ENCODE data around the gene RNF182. TPM values are rescaled to one million over a fixed set of nuclear protein-coding genes. Genes with fewer than 3 reads are reported as not detected.
"Not testable (repeated sequence)": the region's sequence is repeated elsewhere in the genome, so short reads cannot be mapped to it uniquely, and the experiment has no call there.

RNF182 gene
- total RNA-seq, 2 donors from 2014 or later: 3.2 TPM; not detected in 1

- no peaks in the 10 kb centered on the region for H3K9me3 ChIP-seq
- 72% methylated on average over 4 of the region's 4 CpGs for WGBS
- H3K27ac ChIP-seq: no peak overlapping the region
- no peak for DNase-seq (ENCODE audit: low spot score)
- no peaks in the 10 kb centered on the region for H3K27me3 ChIP-seq (replicated peaks; ENCODE audit: insufficient read depth)
- H3K4me1 ChIP-seq (replicated peaks): no peaks in the 10 kb centered on the region
- intact Hi-C loops (cut with DNase I): no loop called here
- H3K36me3 ChIP-seq: no peaks in the 10 kb centered on the region
- H3K4me3 ChIP-seq: no peak overlapping the region
- TF ChIP-seq POLR2AphosphoS5 (IDR thresholded peaks at IDR 0.05) (no peak), POLR2A (IDR thresholded peaks at IDR 0.05) (no peak), CTCF (IDR thresholded peaks at IDR 0.05) (no peak)
Observed at GRCh38 chr6:13965582-13966127, 40.9 kb downstream of the RNF182 start.

GRCh38 chr6:13971303-13971702, 46.6 kb downstream of the RNF182 start:
- Histone ChIP-seq H3K36me3 (no peaks in the 10 kb centered on the region), H3K9me3 (no peaks in the 10 kb centered on the region), H3K4me3 (no peak overlapping the region), H3K4me1 (replicated peaks) (no peaks in the 10 kb centered on the region), H3K27ac (no peak overlapping the region), H3K27me3 (replicated peaks; ENCODE audit: insufficient read depth) (no peaks in the 10 kb centered on the region)
- TF ChIP-seq CTCF (IDR thresholded peaks at IDR 0.05) (no peak), POLR2AphosphoS5 (IDR thresholded peaks at IDR 0.05) (no peak)
- intact Hi-C loops (cut with DNase I): no loop called here
- whole genome bisulfite sequencing: 89% methylated on average over 3 of the region's 3 CpGs
- DNase-seq (ENCODE audit: low spot score): no peak

- WGBS: 91% methylated on average over 3 of the region's 3 CpGs
- H3K4me3 ChIP-seq; DNase-seq (ENCODE audit: low spot score); H3K27ac ChIP-seq; intact Hi-C loops (cut with DNase I); H3K9me3 ChIP-seq; H3K36me3 ChIP-seq; H3K4me1 ChIP-seq (replicated peaks); H3K27me3 ChIP-seq (replicated peaks; ENCODE audit: insufficient read depth): not testable (repeated sequence)
Observed at GRCh38 chr6:13972602-13973001, 47.9 kb downstream of the RNF182 start.

GRCh38 chr6:13973422-13973821, 48.7 kb downstream of the RNF182 start:
- intact Hi-C loops (cut with DNase I); H3K36me3 ChIP-seq; H3K4me1 ChIP-seq (replicated peaks); H3K4me3 ChIP-seq; H3K9me3 ChIP-seq; H3K27me3 ChIP-seq (replicated peaks; ENCODE audit: insufficient read depth); H3K27ac ChIP-seq; DNase-seq (ENCODE audit: low spot score): not testable (repeated sequence)
- WGBS: 93% methylated on average over 3 of the region's 3 CpGs

- WGBS: 92% methylated on average over 6 of the region's 6 CpGs
Observed at GRCh38 chr6:13978102-13978640, 53.4 kb downstream of the RNF182 start.

More at GRCh38 chr6:13978102-13978640, 53.4 kb downstream of the RNF182 start:
- intact Hi-C loops (cut with DNase I): no loop called here
- Histone ChIP-seq H3K4me1 (replicated peaks) (no peaks in the 10 kb centered on the region), H3K9me3 (no peaks in the 10 kb centered on the region), H3K27ac (no peak overlapping the region), H3K4me3 (no peak overlapping the region), H3K27me3 (replicated peaks; ENCODE audit: insufficient read depth) (peaks cover 4% of the 10 kb centered on the region), H3K36me3 (no peaks in the 10 kb centered on the region)
- TF ChIP-seq POLR2A (IDR thresholded peaks at IDR 0.05): no peak
- TF ChIP-seq POLR2AphosphoS5 (IDR thresholded peaks at IDR 0.05): no peak
- TF ChIP-seq CTCF (IDR thresholded peaks at IDR 0.05): no peak
- DNase-seq (ENCODE audit: low spot score): no peak

Data from prostate gland (tissue), 2 donors.